ENCODE data around the gene ACAD9. TPM values are rescaled to one million over a fixed set of nuclear protein-coding genes. Genes with fewer than 3 reads are reported as not detected.

The ACAD9 gene
- polyA plus RNA-seq, 3 donors = 21.9 to 27.7 (median 25.6) TPM

DNA sequence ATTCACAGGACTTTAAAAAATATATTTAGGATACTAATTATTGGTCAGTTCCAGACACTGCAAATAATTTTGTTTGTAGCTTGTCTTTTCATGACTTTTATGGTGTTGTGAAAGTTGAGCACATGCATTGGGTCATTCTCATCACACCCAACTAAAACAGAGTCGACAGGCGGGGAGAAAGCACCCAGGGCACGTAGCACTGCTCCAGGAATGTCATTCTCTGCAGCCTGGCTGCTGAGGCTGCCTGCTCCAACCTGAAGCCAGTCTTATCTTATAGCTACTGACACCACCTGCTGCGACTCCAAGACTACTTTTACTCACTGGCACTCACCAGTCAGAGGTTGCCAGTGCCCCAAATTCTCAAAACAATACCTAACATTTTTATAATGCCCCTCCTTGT is 56.9 kb downstream of the ACAD9 start:
- 93% methylated on average over 4 of the region's 4 CpGs for WGBS (ENCODE audit: insufficient coverage)
- no peaks in the 10 kb centered on the region for H3K4me1 Mint-ChIP-seq

DNA sequence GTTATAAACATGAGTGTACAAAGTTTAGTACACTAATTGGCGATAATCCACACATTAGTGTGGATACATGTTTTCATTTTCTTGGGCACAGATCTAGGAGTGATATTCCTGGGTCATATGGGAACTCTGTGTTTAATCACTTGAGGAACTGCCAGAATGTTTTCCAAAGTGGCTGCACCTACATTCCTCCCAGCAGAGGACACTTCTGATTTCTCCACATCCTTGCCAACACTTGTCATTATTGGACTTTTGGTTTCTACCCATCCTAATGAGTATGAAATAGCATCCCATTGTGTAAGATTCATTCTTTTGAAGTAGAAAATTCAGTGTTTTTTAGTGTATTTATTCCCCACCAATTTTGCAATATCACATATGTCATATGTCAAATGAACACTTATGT is 60.8 kb downstream of the ACAD9 start:
- Histone ChIP-seq H3K27ac (ENCODE audit: low read depth in 1 of 2, low read length in 2 of 2) (no peak overlapping the region), H2AFZ (ENCODE audit: insufficient read depth, low read depth, low read length, poor library complexity, severe bottlenecking) (no peak overlapping the region), H3K36me3 (replicated peaks in 1 of 2; ENCODE audit: control insufficient read depth in 1 of 2, insufficient read depth in 2 of 2, low read length in 2 of 2) (no peaks in the 10 kb centered on the region), H3K9me3 (replicated peaks in 1 of 2; ENCODE audit: control insufficient read depth in 1 of 2, insufficient read depth in 1 of 2, low read length in 2 of 2) (no peaks in the 10 kb centered on the region), H3K4me1 (ENCODE audit: control insufficient read depth in 1 of 2, insufficient read depth in 2 of 2, low read length in 2 of 2) (no peaks in the 10 kb centered on the region), H3K4me2 (replicated peaks; ENCODE audit: extremely low read depth, low read length, poor library complexity, severe bottlenecking) (no peak overlapping the region), H3K79me2 (ENCODE audit: insufficient read depth, low read length) (no peaks in the 10 kb centered on the region), H3K9ac (ENCODE audit: insufficient read depth, low read length, poor library complexity, severe bottlenecking) (no peak overlapping the region), H3K4me3 (replicated peaks in 1 of 3; ENCODE audit: low read depth in 2 of 3, low read length in 3 of 3) (no peak overlapping the region), H4K20me1 (ENCODE audit: insufficient read depth, low read length) (no peaks in the 10 kb centered on the region), H3K27me3 (ENCODE audit: control insufficient read depth in 2 of 2, insufficient read depth in 2 of 2, low read length in 2 of 2) (no peaks in the 10 kb centered on the region)
- Mint-ChIP-seq H3K36me3 (no peaks in the 10 kb centered on the region), H3K27ac (no peak overlapping the region), H3K4me3 (no peak overlapping the region), H3K27me3 (ENCODE audit: low read depth in 3 of 3) (peaks cover 0 to 10% (median 3%) of the 10 kb centered on the region in 3 donors), H3K4me1 (no peaks in the 10 kb centered on the region), H3K9me3 (peaks cover 0 to 2% (median 0%) of the 10 kb centered on the region in 7 donors)
- intact Hi-C loops (cut with micrococcal nuclease) = no loop called here
- WGBS (ENCODE audit: insufficient coverage) = 80% methylated on average over 1 of the region's 1 CpG
- DNase-seq = no peak
- TF ChIP-seq, protein P1, sequence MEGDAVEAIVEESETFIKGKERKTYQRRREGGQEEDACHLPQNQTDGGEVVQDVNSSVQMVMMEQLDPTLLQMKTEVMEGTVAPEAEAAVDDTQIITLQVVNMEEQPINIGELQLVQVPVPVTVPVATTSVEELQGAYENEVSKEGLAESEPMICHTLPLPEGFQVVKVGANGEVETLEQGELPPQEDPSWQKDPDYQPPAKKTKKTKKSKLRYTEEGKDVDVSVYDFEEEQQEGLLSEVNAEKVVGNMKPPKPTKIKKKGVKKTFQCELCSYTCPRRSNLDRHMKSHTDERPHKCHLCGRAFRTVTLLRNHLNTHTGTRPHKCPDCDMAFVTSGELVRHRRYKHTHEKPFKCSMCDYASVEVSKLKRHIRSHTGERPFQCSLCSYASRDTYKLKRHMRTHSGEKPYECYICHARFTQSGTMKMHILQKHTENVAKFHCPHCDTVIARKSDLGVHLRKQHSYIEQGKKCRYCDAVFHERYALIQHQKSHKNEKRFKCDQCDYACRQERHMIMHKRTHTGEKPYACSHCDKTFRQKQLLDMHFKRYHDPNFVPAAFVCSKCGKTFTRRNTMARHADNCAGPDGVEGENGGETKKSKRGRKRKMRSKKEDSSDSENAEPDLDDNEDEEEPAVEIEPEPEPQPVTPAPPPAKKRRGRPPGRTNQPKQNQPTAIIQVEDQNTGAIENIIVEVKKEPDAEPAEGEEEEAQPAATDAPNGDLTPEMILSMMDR (IDR thresholded peaks at IDR 0.05) = no peak

More for the DNA sequence above, 56.9 kb downstream of the ACAD9 start:
- no peak overlapping the region for H3K4me3 Mint-ChIP-seq
- no peak for DNase-seq
- Histone ChIP-seq H3K4me1 (ENCODE audit: control insufficient read depth in 1 of 2, insufficient read depth in 2 of 2, low read length in 2 of 2) (no peaks in the 10 kb centered on the region), H3K4me2 (replicated peaks; ENCODE audit: extremely low read depth, low read length, poor library complexity, severe bottlenecking) (no peak overlapping the region), H3K36me3 (replicated peaks in 1 of 2; ENCODE audit: control insufficient read depth in 1 of 2, insufficient read depth in 2 of 2, low read length in 2 of 2) (no peaks in the 10 kb centered on the region), H3K9me3 (replicated peaks in 1 of 2; ENCODE audit: control insufficient read depth in 1 of 2, insufficient read depth in 1 of 2, low read length in 2 of 2) (no peaks in the 10 kb centered on the region), H3K27ac (ENCODE audit: low read depth in 1 of 2, low read length in 2 of 2) (no peak overlapping the region), H4K20me1 (ENCODE audit: insufficient read depth, low read length) (no peaks in the 10 kb centered on the region), H3K79me2 (ENCODE audit: insufficient read depth, low read length) (no peaks in the 10 kb centered on the region), H3K4me3 (replicated peaks in 1 of 3; ENCODE audit: low read depth in 2 of 3, low read length in 3 of 3) (no peak overlapping the region), H3K27me3 (ENCODE audit: control insufficient read depth in 2 of 2, insufficient read depth in 2 of 2, low read length in 2 of 2) (no peaks in the 10 kb centered on the region), H2AFZ (ENCODE audit: insufficient read depth, low read depth, low read length, poor library complexity, severe bottlenecking) (no peak overlapping the region), H3K9ac (ENCODE audit: insufficient read depth, low read length, poor library complexity, severe bottlenecking) (no peak overlapping the region)
- peaks cover 0 to 2% (median 0%) of the 10 kb centered on the region in 7 donors for H3K9me3 Mint-ChIP-seq
- peaks cover 1 to 11% (median 3%) of the 10 kb centered on the region in 3 donors for H3K27me3 Mint-ChIP-seq (ENCODE audit: low read depth in 3 of 3)
- no peaks in the 10 kb centered on the region for H3K36me3 Mint-ChIP-seq
- TF ChIP-seq, protein P1 (IDR thresholded peaks at IDR 0.05) = no peak
- no peak overlapping the region for H3K27ac Mint-ChIP-seq
- intact Hi-C loops (cut with micrococcal nuclease) = no loop called here
